Transverse colon (tissue), 4 donors: Measurements from ENCODE around the gene CTAGE1. TPM values are rescaled to one million over a fixed set of nuclear protein-coding genes. Genes with fewer than 3 reads are reported as not detected.
"Not testable (repeated sequence)": the region's sequence is repeated elsewhere in the genome, so short reads cannot be mapped to it uniquely, and the experiment has no call there.

Source experiments
- DNase-seq: peaks from one replicate; pipeline ENCODE4 v3.0.0-alpha.2; 2019
- H3K27ac ChIP-seq, 4 donors: fragments of 200-600 bp; sonication (generic); 2 replicates each; pipeline ENCODE4 v1.5.1; 2016 to 2018; ENCODE audit warnings: inconsistent platforms in 4 of 4
- H3K27me3 ChIP-seq: fragments of 200-600 bp; sonication (generic); 2 replicates; pipeline ENCODE4 v1.5.1; 2017; ENCODE audit warnings: inconsistent platforms
- H3K36me3 ChIP-seq, 4 donors: fragments of 200-600 bp; sonication (generic); 2 replicates each; pipeline ENCODE4 v1.5.1; 2017 to 2019; ENCODE audit warnings: inconsistent platforms in 4 of 4
- H3K4me1 ChIP-seq, 4 donors: fragments of 200-600 bp; sonication (generic); 2 replicates each; pipeline ENCODE4 v1.5.1; 2017 to 2020; ENCODE audit warnings: inconsistent platforms in 4 of 4
- H3K4me3 ChIP-seq, 4 donors: fragments of 200-600 bp; sonication (generic); 1 replicate in 1 of 4; 2 replicates in 3 of 4; pipeline versions ENCODE4 v1.5.1 to v1.6.1; 2017 to 2019; ENCODE audit warnings: inconsistent platforms in 4 of 4
- H3K9me3 ChIP-seq, 2 donors: fragments of 200-600 bp; sonication (generic); 2 replicates each; pipeline ENCODE4 v1.5.1; 2017 to 2019; ENCODE audit warnings: inconsistent platforms in 2 of 2
- EP300 ChIP-seq: sonication (generic); formaldehyde crosslinking; IDR thresholded peaks from one replicate; pipeline ENCODE4 v1.6.1; 2017; ENCODE audit warnings: antibody characterized with exemption, low read depth
- POLR2A ChIP-seq: fragments of 450-650 bp; IDR thresholded peaks from one replicate; pipeline ENCODE4 v1.6.1; 2016; ENCODE audit warnings: antibody characterized with exemption, mild to moderate bottlenecking, moderate library complexity
- POLR2AphosphoS5 ChIP-seq, 3 donors: sonication (generic); formaldehyde crosslinking; IDR thresholded peaks; one replicate each; pipeline ENCODE4 v1.6.1; 2016; ENCODE audit warnings: antibody characterized with exemption in 3 of 3
- WGBS, 2 donors: methylation state at CpG; one replicate each; pipeline ENCODE4 v1.1.5; 2018; ENCODE audit warnings: low coverage in 1 of 2; 5-methylcytosine and 5-hydroxymethylcytosine counted together
- in situ Hi-C, 4 donors: fragments of 200-750 bp; cut with MboI; loops; one replicate each; pipeline versions ENCODE4 v1.15.0 to v1.15.1; 2017; ENCODE audit warnings: low sequenced_read_pairs in 3 of 4, low pct_ligation_motif_present in 1 of 4, low pct_unique_long_range_greater_than_20kb in 1 of 4
- intact Hi-C: fragments of 100-400 bp; cut with DNase I; formaldehyde crosslinking; loops from one replicate; pipeline ENCODE4 v1.15.1; 2023; ENCODE audit warnings: low total_unique reads
- total RNA-seq, 4 donors: library from RNA; depleted of rRNA; stranded (reverse); fragments of >200 nt; gene quantifications; one replicate each; pipeline ENCODE4 v1.1.0, GENCODE V29; 2016
- TF ChIP-seq, protein P1 (sequence below), 5 experiments: fragments of 200-600 bp in 3 of 5; fragments of 450-650 bp in 2 of 5; sonication (generic) in 3 of 5; IDR thresholded peaks; 1 replicate in 2 of 5; 2 replicates in 3 of 5; pipeline ENCODE4 v1.5.1; 2016 to 2017; ENCODE audit warnings: antibody characterized with exemption in 5 of 5, inconsistent platforms in 3 of 5, mild to moderate bottlenecking in 2 of 5, moderate library complexity in 1 of 5

The CTAGE1 gene
- total RNA-seq, 4 donors from 2014 or later = not detected

DNA sequence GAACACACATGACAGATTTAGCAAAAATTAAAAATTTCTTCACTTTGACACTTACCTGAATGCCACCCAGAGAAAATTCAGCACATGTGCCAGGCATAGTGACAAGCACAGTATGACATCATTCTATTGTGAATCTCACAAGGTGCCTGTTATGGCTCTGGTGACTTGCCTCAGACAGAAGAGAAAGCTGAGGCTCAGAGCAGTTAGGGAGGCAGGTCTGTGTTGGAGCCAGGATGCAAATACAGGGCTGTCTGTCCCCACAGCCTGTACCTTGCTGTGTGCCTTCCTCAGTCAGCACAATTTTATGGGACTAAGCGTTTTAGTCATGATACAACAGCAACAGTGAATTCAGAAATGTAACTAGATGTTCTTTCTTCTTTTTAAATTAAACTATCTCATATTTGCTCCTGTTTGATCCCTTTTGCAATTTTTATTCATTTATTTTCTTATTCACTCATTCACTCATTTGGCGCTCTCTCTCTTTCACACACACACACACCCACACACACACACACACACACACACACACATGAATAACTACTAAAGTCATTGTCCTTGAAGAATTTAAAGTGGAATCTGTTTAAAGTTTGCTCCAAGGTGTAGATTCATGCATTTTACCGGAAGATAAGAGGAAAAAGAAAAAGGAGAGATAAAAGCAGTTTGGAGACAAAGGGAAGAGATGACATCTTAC lies 37.9 kb upstream of the CTAGE1 start:
- Histone ChIP-seq H3K9me3 (no peaks in the 10 kb centered on the region), H3K4me1 (peaks cover 0 to 10% (median 3%) of the 10 kb centered on the region in 4 donors), H3K27me3 (no peaks in the 10 kb centered on the region), H3K36me3 (no peaks in the 10 kb centered on the region), H3K27ac (no peak overlapping the region), H3K4me3 (no peak overlapping the region)
- in situ Hi-C loops (loop anchor here in 1 of 4 donors (25.0 kb wide), 1 partner anchor 107 kb away; no protein-coding TSS in a partner anchor), intact Hi-C loops (no loop called here)
- TF ChIP-seq EP300 (no peak), POLR2A (no peak), POLR2AphosphoS5 (IDR thresholded peaks at IDR 0.05) (no peak)
- TF ChIP-seq, protein P1, sequence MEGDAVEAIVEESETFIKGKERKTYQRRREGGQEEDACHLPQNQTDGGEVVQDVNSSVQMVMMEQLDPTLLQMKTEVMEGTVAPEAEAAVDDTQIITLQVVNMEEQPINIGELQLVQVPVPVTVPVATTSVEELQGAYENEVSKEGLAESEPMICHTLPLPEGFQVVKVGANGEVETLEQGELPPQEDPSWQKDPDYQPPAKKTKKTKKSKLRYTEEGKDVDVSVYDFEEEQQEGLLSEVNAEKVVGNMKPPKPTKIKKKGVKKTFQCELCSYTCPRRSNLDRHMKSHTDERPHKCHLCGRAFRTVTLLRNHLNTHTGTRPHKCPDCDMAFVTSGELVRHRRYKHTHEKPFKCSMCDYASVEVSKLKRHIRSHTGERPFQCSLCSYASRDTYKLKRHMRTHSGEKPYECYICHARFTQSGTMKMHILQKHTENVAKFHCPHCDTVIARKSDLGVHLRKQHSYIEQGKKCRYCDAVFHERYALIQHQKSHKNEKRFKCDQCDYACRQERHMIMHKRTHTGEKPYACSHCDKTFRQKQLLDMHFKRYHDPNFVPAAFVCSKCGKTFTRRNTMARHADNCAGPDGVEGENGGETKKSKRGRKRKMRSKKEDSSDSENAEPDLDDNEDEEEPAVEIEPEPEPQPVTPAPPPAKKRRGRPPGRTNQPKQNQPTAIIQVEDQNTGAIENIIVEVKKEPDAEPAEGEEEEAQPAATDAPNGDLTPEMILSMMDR (IDR thresholded peaks at IDR 0.05) = no peak
- no peak for DNase-seq
- WGBS, 2 donors = 82 to 91% methylated on average over 2 to 3 of the region's 3 CpGs

DNA sequence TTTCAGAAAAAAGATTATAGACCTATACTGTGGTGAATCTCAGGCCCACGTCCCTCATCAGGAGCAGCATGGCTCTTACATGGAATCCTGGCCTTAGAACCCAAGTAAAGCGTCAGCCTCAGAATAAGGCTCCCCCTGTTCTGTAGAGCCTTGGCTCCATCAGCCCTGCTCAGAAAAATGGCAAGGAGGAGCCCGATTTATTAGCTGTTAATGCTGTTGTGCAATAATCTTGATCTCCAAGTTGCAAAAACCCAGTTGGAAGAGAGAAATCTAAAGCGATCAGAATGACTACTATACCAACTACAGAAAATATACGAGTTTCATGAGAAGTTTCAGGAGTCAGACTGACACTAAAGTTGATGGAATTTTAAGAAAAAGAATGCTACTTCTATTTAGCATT lies 35.6 kb upstream of the CTAGE1 start:
- TF ChIP-seq EP300 (no peak), POLR2A (no peak), POLR2AphosphoS5 (IDR thresholded peaks at IDR 0.05) (no peak)
- TF ChIP-seq, protein P1 (IDR thresholded peaks at IDR 0.05) = no peak
- no peak overlapping the region for H3K27ac ChIP-seq
- WGBS, 2 donors = 77 to 84% methylated on average over 2 to 5 of the region's 5 CpGs
- no peak for DNase-seq
- H3K4me1 ChIP-seq = peaks cover 0 to 10% (median 3%) of the 10 kb centered on the region in 4 donors
- in situ Hi-C loops = loop anchor here in 1 of 4 donors (25.0 kb wide), 1 partner anchor 109 kb away; no protein-coding TSS in a partner anchor
- H3K36me3 ChIP-seq = no peaks in the 10 kb centered on the region
- intact Hi-C loops = no loop called here
- H3K27me3 ChIP-seq = no peaks in the 10 kb centered on the region
- peaks cover 8 to 11% of the 10 kb centered on the region in 2 donors for H3K9me3 ChIP-seq
- H3K4me3 ChIP-seq = no peak overlapping the region

DNA sequence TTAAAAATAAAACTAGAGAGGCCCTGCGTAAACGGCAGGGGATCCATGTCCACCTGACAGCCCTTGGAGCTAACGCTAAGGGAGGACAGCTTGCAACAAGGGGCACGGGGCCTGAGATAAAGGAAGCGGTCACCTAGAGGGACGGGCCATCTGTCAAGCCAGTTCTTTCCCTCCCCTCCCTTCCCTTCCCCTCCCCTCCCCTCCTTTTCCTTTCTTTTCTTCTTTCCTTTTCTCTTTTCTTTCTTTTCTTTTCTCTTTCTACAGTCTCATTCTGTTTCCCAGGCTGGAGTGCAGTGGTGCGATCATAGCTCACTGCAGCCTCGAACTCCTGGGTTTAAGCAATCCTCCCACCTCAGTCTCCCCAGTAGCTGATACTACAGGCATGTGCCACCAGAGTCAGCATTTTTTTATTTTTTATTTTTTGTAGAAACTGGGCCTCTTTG lies 34.5 kb upstream of the CTAGE1 start:
- DNase-seq = no peak

DNA sequence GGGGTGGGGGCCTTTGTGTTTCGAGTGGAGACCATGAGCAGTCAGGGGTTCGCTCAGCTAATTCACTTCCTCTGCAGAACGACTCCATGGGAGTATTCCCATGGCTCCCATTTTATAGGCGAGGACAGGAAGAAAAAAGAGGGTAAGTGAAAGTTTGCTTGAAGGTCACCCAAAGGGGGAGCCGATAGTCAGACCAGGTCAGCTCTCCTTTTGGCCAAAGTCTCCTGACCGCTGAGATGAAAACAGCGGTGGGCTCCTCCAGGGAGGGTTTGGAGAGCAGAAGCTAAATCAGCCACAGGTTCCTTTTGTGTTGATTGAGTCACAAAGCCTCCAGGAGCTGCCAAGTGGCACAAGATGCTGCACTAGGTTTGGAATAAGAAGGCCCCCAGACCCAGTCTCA lies 34.1 kb upstream of the CTAGE1 start:
- in situ Hi-C loops = loop anchor here in 1 of 4 donors (25.0 kb wide), 1 partner anchor 111 kb away; no protein-coding TSS in a partner anchor
- peak overlapping the region in 2 of 4 donors; percentile 33 to 57 for H3K27ac ChIP-seq
- TF ChIP-seq POLR2A (no peak), POLR2AphosphoS5 (IDR thresholded peaks at IDR 0.05) (no peak), EP300 (no peak)
- TF ChIP-seq, protein P1 (IDR thresholded peaks at IDR 0.05) = no peak

More for the DNA sequence above, 34.5 kb upstream of the CTAGE1 start:
- peak overlapping the region in 1 of 4 donors; percentile 14 for H3K4me3 ChIP-seq
- H3K27ac ChIP-seq = peak overlapping the region in 3 of 4 donors; percentile 10 to 57 (median 33)
- H3K9me3 ChIP-seq = peaks cover 8 to 11% of the 10 kb centered on the region in 2 donors
- 58 to 68% methylated on average over 3 to 8 of the region's 8 CpGs for WGBS, 2 donors
- H3K4me1 ChIP-seq = peaks cover 0 to 10% (median 3%) of the 10 kb centered on the region in 4 donors
- intact Hi-C loops (no loop called here), in situ Hi-C loops (loop anchor here in 1 of 4 donors (25.0 kb wide), 1 partner anchor 110 kb away; no protein-coding TSS in a partner anchor)
- no peak for TF ChIP-seq POLR2A
- TF ChIP-seq, protein P1 (IDR thresholded peaks at IDR 0.05) = no peak
- no peak for TF ChIP-seq POLR2AphosphoS5 (IDR thresholded peaks at IDR 0.05)
- no peak for TF ChIP-seq EP300
- no peaks in the 10 kb centered on the region for H3K27me3 ChIP-seq
- H3K36me3 ChIP-seq = no peaks in the 10 kb centered on the region

DNA sequence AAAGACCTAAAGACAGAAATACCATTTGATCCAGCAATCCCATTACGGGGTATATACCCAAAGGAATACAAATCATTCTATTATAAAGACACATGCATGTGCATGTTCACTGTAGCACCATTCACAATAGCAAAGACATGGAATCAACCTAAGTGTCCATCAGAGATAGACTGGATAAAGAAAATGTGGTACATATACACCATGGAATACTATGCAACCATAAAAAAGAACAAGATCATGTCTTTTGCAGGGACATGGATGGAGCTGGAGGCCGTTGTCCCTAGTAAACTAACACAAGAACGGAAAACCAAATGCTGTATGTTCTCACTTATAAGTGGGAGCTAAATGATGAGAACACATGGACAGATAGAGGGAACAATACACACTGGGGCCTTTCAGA lies 33.1 kb upstream of the CTAGE1 start:
- H3K27me3 ChIP-seq, H3K4me3 ChIP-seq, DNase-seq, H3K27ac ChIP-seq, H3K36me3 ChIP-seq, intact Hi-C loops, H3K4me1 ChIP-seq: not testable (repeated sequence)
- in situ Hi-C loops = loop anchor here in 1 of 4 donors (25.0 kb wide), 1 partner anchor 112 kb away; no protein-coding TSS in a partner anchor
- WGBS, 2 donors = 85 to 100% methylated on average over 2 to 3 of the region's 3 CpGs
- H3K9me3 ChIP-seq = peaks cover 8 to 11% of the 10 kb centered on the region in 2 donors

More for the DNA sequence above, 34.1 kb upstream of the CTAGE1 start:
- intact Hi-C loops = no loop called here
- Histone ChIP-seq H3K4me1 (peaks cover 0 to 10% (median 3%) of the 10 kb centered on the region in 4 donors), H3K9me3 (peaks cover 8 to 11% of the 10 kb centered on the region in 2 donors), H3K36me3 (no peaks in the 10 kb centered on the region), H3K4me3 (no peak overlapping the region), H3K27me3 (no peaks in the 10 kb centered on the region)
- DNase-seq = no peak
- WGBS, 2 donors = 45 to 47% methylated on average over 2 to 6 of the region's 7 CpGs

DNA sequence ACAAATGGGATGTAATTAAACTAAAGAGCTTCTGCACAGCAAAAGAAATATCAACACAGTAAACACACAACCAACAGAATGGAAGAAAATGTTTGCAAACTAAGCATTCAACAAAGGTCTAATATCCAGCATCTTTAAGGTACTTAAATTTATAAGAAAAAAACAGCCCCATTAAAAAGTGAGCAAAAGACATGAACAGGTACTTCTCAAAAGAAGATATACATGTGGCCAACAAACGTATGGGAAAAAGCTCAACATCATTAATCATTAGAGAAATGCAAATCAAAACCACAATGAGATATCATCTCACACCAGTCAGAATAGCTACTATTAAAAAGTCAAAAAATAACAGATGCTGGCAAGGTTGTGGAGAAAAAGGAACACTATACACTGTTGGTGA lies 32.6 kb upstream of the CTAGE1 start:
- H3K36me3 ChIP-seq, H3K27me3 ChIP-seq, H3K4me3 ChIP-seq, DNase-seq, H3K27ac ChIP-seq, H3K4me1 ChIP-seq, intact Hi-C loops: not testable (repeated sequence)
- WGBS, 2 donors = 11 to 47% methylated on average over 1 of the region's 1 CpG
- in situ Hi-C loops = loop anchor here in 1 of 4 donors (25.0 kb wide), 1 partner anchor 112 kb away; no protein-coding TSS in a partner anchor
- H3K9me3 ChIP-seq = peaks cover 8 to 11% of the 10 kb centered on the region in 2 donors
